Measurements from ENCODE around the gene ETFBKMT.

DNA sequence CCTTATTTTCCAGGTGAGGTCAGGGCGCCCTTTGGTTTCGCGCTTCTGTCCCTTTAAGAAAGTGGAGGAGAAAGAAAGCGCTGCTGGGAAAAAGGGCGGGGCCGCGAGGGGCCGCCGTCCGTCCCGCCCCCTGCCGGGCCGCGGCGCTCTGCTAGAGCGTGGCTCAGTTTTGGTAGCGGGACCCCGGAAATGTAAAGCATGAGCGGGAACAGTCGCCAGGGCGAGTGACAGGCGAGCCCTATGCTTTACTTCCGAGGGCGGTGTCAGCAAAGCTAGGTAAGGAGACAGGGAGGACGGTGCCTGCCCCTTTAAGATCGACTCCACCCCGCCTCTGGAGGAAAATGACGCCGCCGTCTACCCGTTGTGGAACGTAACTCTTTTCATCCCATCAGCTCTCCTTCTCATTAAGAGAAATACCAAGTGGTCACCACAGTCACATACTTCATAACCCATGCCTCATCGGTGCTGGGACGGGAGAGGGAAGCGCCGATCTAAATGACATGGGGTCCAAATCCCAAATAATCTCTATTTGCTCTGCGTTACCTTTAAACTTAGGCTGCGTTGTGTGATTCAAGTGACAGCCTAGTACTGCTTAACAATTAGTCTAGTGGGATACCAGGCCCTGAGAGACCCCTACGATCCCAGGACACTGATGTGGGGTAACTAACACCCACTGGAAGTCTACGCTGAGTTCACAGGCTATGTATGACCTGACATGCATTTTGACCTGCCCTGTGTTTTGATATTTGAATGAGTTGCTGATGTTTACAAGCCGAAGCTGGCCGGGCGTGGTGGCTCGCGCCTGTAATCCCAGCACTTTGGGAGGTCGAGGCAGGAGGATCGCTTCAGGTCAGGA is at the start of gene ETFBKMT:
- TF ChIP-seq, protein P1, sequence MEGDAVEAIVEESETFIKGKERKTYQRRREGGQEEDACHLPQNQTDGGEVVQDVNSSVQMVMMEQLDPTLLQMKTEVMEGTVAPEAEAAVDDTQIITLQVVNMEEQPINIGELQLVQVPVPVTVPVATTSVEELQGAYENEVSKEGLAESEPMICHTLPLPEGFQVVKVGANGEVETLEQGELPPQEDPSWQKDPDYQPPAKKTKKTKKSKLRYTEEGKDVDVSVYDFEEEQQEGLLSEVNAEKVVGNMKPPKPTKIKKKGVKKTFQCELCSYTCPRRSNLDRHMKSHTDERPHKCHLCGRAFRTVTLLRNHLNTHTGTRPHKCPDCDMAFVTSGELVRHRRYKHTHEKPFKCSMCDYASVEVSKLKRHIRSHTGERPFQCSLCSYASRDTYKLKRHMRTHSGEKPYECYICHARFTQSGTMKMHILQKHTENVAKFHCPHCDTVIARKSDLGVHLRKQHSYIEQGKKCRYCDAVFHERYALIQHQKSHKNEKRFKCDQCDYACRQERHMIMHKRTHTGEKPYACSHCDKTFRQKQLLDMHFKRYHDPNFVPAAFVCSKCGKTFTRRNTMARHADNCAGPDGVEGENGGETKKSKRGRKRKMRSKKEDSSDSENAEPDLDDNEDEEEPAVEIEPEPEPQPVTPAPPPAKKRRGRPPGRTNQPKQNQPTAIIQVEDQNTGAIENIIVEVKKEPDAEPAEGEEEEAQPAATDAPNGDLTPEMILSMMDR (IDR thresholded peaks at IDR 0.05; ENCODE audit: low read depth, low read length, poor library complexity, severe bottlenecking), result peak; percentile 43
- TF ChIP-seq EZH2phosphoT487 (IDR thresholded peaks at IDR 0.05; ENCODE audit: borderline replicate concordance, low read length), result no peak

Measured in DOHH2 (cell line).